ENCODE data around the gene SLC7A1.

The SLC7A1 gene

GRCh38 chr13:29582171-29582570, 13.3 kb downstream of the SLC7A1 start:
- no peak for DNase-seq (ENCODE audit: low spot score)

- DNase-seq (ENCODE audit: low spot score), result no peak
Observed at GRCh38 chr13:29581666-29582065, 13.8 kb downstream of the SLC7A1 start.

GRCh38 chr13:29579094-29579493, 16.4 kb downstream of the SLC7A1 start:
- no peak for DNase-seq (ENCODE audit: low spot score)

GRCh38 chr13:29578300-29579085, 17.0 kb downstream of the SLC7A1 start:
- DNase-seq (ENCODE audit: low spot score), result no peak

GRCh38 chr13:29577136-29578051, 18.1 kb downstream of the SLC7A1 start:
- DNase-seq (ENCODE audit: low spot score), result no peak

GRCh38 chr13:29576581-29576980, 18.9 kb downstream of the SLC7A1 start:
- no peak for DNase-seq (ENCODE audit: low spot score)

GRCh38 chr13:29575098-29575497, 20.4 kb downstream of the SLC7A1 start:
- DNase-seq (ENCODE audit: low spot score), result no peak

GRCh38 chr13:29573190-29573589, 22.3 kb downstream of the SLC7A1 start:
- no peak for DNase-seq (ENCODE audit: low spot score)

- DNase-seq (ENCODE audit: low spot score), result no peak
Observed at GRCh38 chr13:29572575-29572974, 22.9 kb downstream of the SLC7A1 start.

GRCh38 chr13:29571876-29572570, 23.5 kb downstream of the SLC7A1 start:
- no peak for DNase-seq (ENCODE audit: low spot score)

- no peak for DNase-seq (ENCODE audit: low spot score)
Observed at GRCh38 chr13:29570051-29570654, 25.3 kb downstream of the SLC7A1 start.

GRCh38 chr13:29569253-29570050, 26.0 kb downstream of the SLC7A1 start:
- no peak for DNase-seq (ENCODE audit: low spot score)

- DNase-seq (ENCODE audit: low spot score), result no peak
Observed at GRCh38 chr13:29568731-29569130, 26.8 kb downstream of the SLC7A1 start.

- no peak for DNase-seq (ENCODE audit: low spot score)
Observed at GRCh38 chr13:29567411-29567810, 28.1 kb downstream of the SLC7A1 start.

- no peak for DNase-seq (ENCODE audit: low spot score)
Observed at GRCh38 chr13:29566206-29566605, 29.3 kb downstream of the SLC7A1 start.

- DNase-seq (ENCODE audit: low spot score), result no peak
Observed at GRCh38 chr13:29564818-29565217, 30.7 kb downstream of the SLC7A1 start.

- no peak for DNase-seq (ENCODE audit: low spot score)
Observed at GRCh38 chr13:29564373-29564772, 31.1 kb downstream of the SLC7A1 start.

- no peak for DNase-seq (ENCODE audit: low spot score)
Observed at GRCh38 chr13:29563941-29564340, 31.5 kb downstream of the SLC7A1 start.

- DNase-seq (ENCODE audit: low spot score), result no peak
Observed at GRCh38 chr13:29562786-29563438, 32.6 kb downstream of the SLC7A1 start.

GRCh38 chr13:29561918-29562317, 33.6 kb downstream of the SLC7A1 start:
- DNase-seq (ENCODE audit: low spot score), result no peak

GRCh38 chr13:29556742-29557141, 38.7 kb downstream of the SLC7A1 start:
- DNase-seq (ENCODE audit: low spot score), result no peak

Data from HuH-7 (cell line).